ENCODE results near the gene IRF3.

- TF ChIP-seq CTCF (IDR thresholded peaks at IDR 0.05): peak in 2 of 4 experiments; percentile 38 to 42
- TF ChIP-seq POLR2AphosphoS5 (IDR thresholded peaks at IDR 0.05): no peak
Observed at GRCh38 chr19:49689133-49690078, 23.7 kb upstream of the IRF3 start, which contains the start of gene ADM5.

Data from sigmoid colon (tissue), 4 donors.